Thyroid gland (tissue), 4 donors: ENCODE measurements around the gene IL31.

Experiments
- CTCF ChIP-seq, 6 experiments: fragments of 200-600 bp in 3 of 6; fragments of 450-650 bp in 3 of 6; sonication (generic) in 3 of 6; IDR thresholded peaks; one replicate each; pipeline ENCODE4 v1.5.1; 2016 to 2019; ENCODE audit warnings: antibody characterized with exemption in 6 of 6, mild to moderate bottlenecking in 2 of 6, inconsistent platforms in 1 of 6, moderate library complexity in 1 of 6
- POLR2A ChIP-seq, 2 donors: fragments of 450-650 bp; IDR thresholded peaks; one replicate each; pipeline ENCODE4 v1.6.1; 2017; ENCODE audit warnings: antibody characterized with exemption in 2 of 2, mild to moderate bottlenecking in 2 of 2, moderate library complexity in 1 of 2

GRCh38 chr12:122215771-122216170 lies 41.8 kb upstream of the IL31 start:
- no peak for TF ChIP-seq CTCF (IDR thresholded peaks at IDR 0.05)
- TF ChIP-seq POLR2A (IDR thresholded peaks at IDR 0.05), result no peak
